ENCODE results near the gene APOBEC3C. TPM values are rescaled to one million over a fixed set of nuclear protein-coding genes. Genes with fewer than 3 reads are reported as not detected.

The APOBEC3C gene
- total and polyA plus RNA-seq, 2 experiments from 2014 or later = 7.0 to 49.2 TPM

- TF ChIP-seq REST (IDR thresholded peaks at IDR 0.05; ENCODE audit: unreplicated experiment) = no peak
Observed at GRCh38 chr22:38968801-38969200, 45.3 kb upstream of the APOBEC3C start (continued).

- Histone ChIP-seq H3K27ac (ENCODE audit: low read depth) (no peak overlapping the region), H3F3A (replicated peaks; ENCODE audit: low read depth) (no peaks in the 10 kb centered on the region), H3K4me1 (ENCODE audit: insufficient read depth) (no peaks in the 10 kb centered on the region), H3K36me3 (ENCODE audit: insufficient read depth) (no peaks in the 10 kb centered on the region), H3K4me3 (no peak overlapping the region), H3K27me3 (ENCODE audit: insufficient read depth) (no peaks in the 10 kb centered on the region), H3K79me2 (replicated peaks; ENCODE audit: insufficient read depth) (no peaks in the 10 kb centered on the region), H4K20me1 (replicated peaks; ENCODE audit: insufficient read depth) (no peaks in the 10 kb centered on the region), H3K4me2 (no peak overlapping the region), H3K9me2 (ENCODE audit: insufficient read depth) (no peaks in the 10 kb centered on the region), H2AFZ (no peak overlapping the region)
- DNase-seq (ENCODE audit: low spot score) = no peak
- Mint-ChIP-seq H3K27ac (no peak overlapping the region), H3K4me3 (no peak overlapping the region), H3K4me1 (peaks cover 9% of the 10 kb centered on the region), H3K9me3 (peaks cover 16% of the 10 kb centered on the region), H3K27me3 (ENCODE audit: insufficient read depth, low read depth, poor library complexity) (peaks cover 10% of the 10 kb centered on the region), H3K36me3 (ENCODE audit: low read depth) (peaks cover 9% of the 10 kb centered on the region; the same call in 2 of the 3 replicates)
- ATAC-seq = no peak
- TF ChIP-seq ZNF114 (CRISPR knock-in tag; IDR thresholded peaks at IDR 0.05) (no peak), POLR2AphosphoS5 (IDR thresholded peaks at IDR 0.05; ENCODE audit: low read depth) (no peak), ZNF331 (CRISPR knock-in tag; IDR thresholded peaks at IDR 0.05; ENCODE audit: low read depth) (no peak), EZH2phosphoT487 (IDR thresholded peaks at IDR 0.05; ENCODE audit: unreplicated experiment) (no peak), NANOG (IDR thresholded peaks at IDR 0.05; ENCODE audit: borderline replicate concordance) (no peak), JUNB (IDR thresholded peaks at IDR 0.05; ENCODE audit: unreplicated experiment) (no peak), REST (IDR thresholded peaks at IDR 0.05; ENCODE audit: unreplicated experiment) (no peak), CREB1 (CRISPR knock-in tag; IDR thresholded peaks at IDR 0.05; ENCODE audit: low read depth) (no peak), EZH2 (IDR thresholded peaks at IDR 0.05; ENCODE audit: low read depth, unreplicated experiment) (no peak), STAT1 (IDR thresholded peaks at IDR 0.05; ENCODE audit: unreplicated experiment) (no peak), CTCF (conservative IDR thresholded peaks at IDR 0.05; ENCODE audit: low read depth in 2 of 2) (no peak)
- TF ChIP-seq, protein P1, sequence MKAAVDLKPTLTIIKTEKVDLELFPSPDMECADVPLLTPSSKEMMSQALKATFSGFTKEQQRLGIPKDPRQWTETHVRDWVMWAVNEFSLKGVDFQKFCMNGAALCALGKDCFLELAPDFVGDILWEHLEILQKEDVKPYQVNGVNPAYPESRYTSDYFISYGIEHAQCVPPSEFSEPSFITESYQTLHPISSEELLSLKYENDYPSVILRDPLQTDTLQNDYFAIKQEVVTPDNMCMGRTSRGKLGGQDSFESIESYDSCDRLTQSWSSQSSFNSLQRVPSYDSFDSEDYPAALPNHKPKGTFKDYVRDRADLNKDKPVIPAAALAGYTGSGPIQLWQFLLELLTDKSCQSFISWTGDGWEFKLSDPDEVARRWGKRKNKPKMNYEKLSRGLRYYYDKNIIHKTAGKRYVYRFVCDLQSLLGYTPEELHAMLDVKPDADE (IDR thresholded peaks at IDR 0.05) = no peak
Observed at GRCh38 chr22:38970551-38970950, 43.5 kb upstream of the APOBEC3C start.

Measured in GM23338 (cell line).